ENCODE results near the gene EXOC2. TPM values are rescaled to one million over a fixed set of nuclear protein-coding genes. Genes with fewer than 3 reads are reported as not detected.
A peak's percentile ranks its signal among the peaks of the same experiment; 100 is the strongest.

The EXOC2 gene
- total and polyA plus RNA-seq, 10 of the 15 experiments (the other 5 are each of a cell fraction or from before 2014, with no cell fraction given), result 8.7 to 32.8 (median 20.7) TPM

- TF ChIP-seq BCL3 (IDR thresholded peaks at IDR 0.05; ENCODE audit: borderline replicate concordance, insufficient read depth, low read depth, low read length, poor library complexity, severe bottlenecking) (peak; percentile 17), EZH2 (IDR thresholded peaks at IDR 0.05; ENCODE audit: borderline replicate concordance, control insufficient read depth, low read depth, low read length) (no peak), E4F1 (IDR thresholded peaks at IDR 0.05; ENCODE audit: borderline replicate concordance, partially characterized antibody) (no peak), CHD4 (IDR thresholded peaks at IDR 0.05) (no peak), ASH2L (IDR thresholded peaks at IDR 0.05; ENCODE audit: borderline replicate concordance, low read depth) (no peak), ZNF687 (IDR thresholded peaks at IDR 0.05) (no peak), IRF4 (IDR thresholded peaks at IDR 0.05; ENCODE audit: low read depth, low read length) (no peak), IKZF1 (conservative IDR thresholded peaks at IDR 0.05) (peak; percentile 60), MLLT1 (IDR thresholded peaks at IDR 0.05) (no peak), ZBTB4 (CRISPR knock-in tag; IDR thresholded peaks at IDR 0.05) (no peak), EED (IDR thresholded peaks at IDR 0.05; ENCODE audit: low read depth) (peak; percentile 58; the same call in 1 of the 2 replicates), TCF3 (IDR thresholded peaks at IDR 0.05; ENCODE audit: borderline replicate concordance, insufficient read depth, low read depth, low read length) (no peak), SIX5 (IDR thresholded peaks at IDR 0.05; ENCODE audit: low read depth, low read length, severe bottlenecking) (no peak), ZNF384 (IDR thresholded peaks at IDR 0.05; ENCODE audit: borderline replicate concordance, low read depth, low read length) (no peak)
Observed at GRCh38 chr6:501891-502601, 190.9 kb downstream of the EXOC2 start (continued).
